IPS-15b (cell line): ENCODE measurements around the gene MMP28.
A peak's percentile ranks its signal among the peaks of the same experiment; 100 is the strongest.

Source experiments
- H3K27me3 ChIP-seq: one replicate; pipeline ENCODE4 v1.6.1; 2013; ENCODE audit warnings: low read length; ENCODE audit not compliant: control insufficient read depth, insufficient read depth
- H3K36me3 ChIP-seq: one replicate; pipeline ENCODE4 v1.6.1; 2013; ENCODE audit warnings: low read length; ENCODE audit not compliant: control insufficient read depth, insufficient read depth
- H3K4me1 ChIP-seq: one replicate; pipeline ENCODE4 v1.6.1; 2013; ENCODE audit warnings: mild to moderate bottlenecking, low read length; ENCODE audit not compliant: control insufficient read depth, insufficient read depth
- H3K4me3 ChIP-seq: one replicate; pipeline ENCODE4 v1.5.1; 2013; ENCODE audit warnings: low read depth, low read length
- H3K9ac ChIP-seq: one replicate; pipeline ENCODE4 v1.6.1; 2013; ENCODE audit warnings: low read depth, mild to moderate bottlenecking, low read length
- H3K9me3 ChIP-seq: one replicate; pipeline ENCODE4 v1.6.1; 2013; ENCODE audit warnings: mild to moderate bottlenecking, low read length; ENCODE audit not compliant: control insufficient read depth, insufficient read depth

MMP28 gene

GRCh38 chr17:35796942-35797341, 1.5 kb upstream of the MMP28 start:
- Histone ChIP-seq H3K9ac (no peak overlapping the region), H3K4me3 (no peak overlapping the region), H3K9me3 (no peaks in the 10 kb centered on the region), H3K36me3 (no peaks in the 10 kb centered on the region), H3K27me3 (peaks cover 66% of the 10 kb centered on the region), H3K4me1 (no peaks in the 10 kb centered on the region)

- H3K27me3 ChIP-seq = peaks cover 75% of the 10 kb centered on the region
- H3K4me1 ChIP-seq = no peaks in the 10 kb centered on the region
- no peaks in the 10 kb centered on the region for H3K9me3 ChIP-seq
- H3K36me3 ChIP-seq = no peaks in the 10 kb centered on the region
- peak overlapping the region; percentile 70 for H3K4me3 ChIP-seq
- no peak overlapping the region for H3K9ac ChIP-seq
Observed at GRCh38 chr17:35795871-35796265, 427 bp upstream of the MMP28 start.

GRCh38 chr17:35793257-35793656, 2.2 kb downstream of the MMP28 start:
- no peaks in the 10 kb centered on the region for H3K4me1 ChIP-seq
- H3K36me3 ChIP-seq = no peaks in the 10 kb centered on the region
- H3K27me3 ChIP-seq = peaks cover 69% of the 10 kb centered on the region
- H3K9me3 ChIP-seq = no peaks in the 10 kb centered on the region
- no peak overlapping the region for H3K4me3 ChIP-seq
- H3K9ac ChIP-seq = no peak overlapping the region

GRCh38 chr17:35791681-35792350, 3.6 kb downstream of the MMP28 start:
- H3K9me3 ChIP-seq = no peaks in the 10 kb centered on the region
- H3K27me3 ChIP-seq = peaks cover 54% of the 10 kb centered on the region
- no peak overlapping the region for H3K4me3 ChIP-seq
- no peaks in the 10 kb centered on the region for H3K4me1 ChIP-seq
- no peak overlapping the region for H3K9ac ChIP-seq
- H3K36me3 ChIP-seq = no peaks in the 10 kb centered on the region

- Histone ChIP-seq H3K9ac (no peak overlapping the region), H3K9me3 (no peaks in the 10 kb centered on the region), H3K4me1 (no peaks in the 10 kb centered on the region), H3K36me3 (no peaks in the 10 kb centered on the region), H3K27me3 (peaks cover 45% of the 10 kb centered on the region), H3K4me3 (no peak overlapping the region)
Observed at GRCh38 chr17:35790841-35791240, 4.6 kb downstream of the MMP28 start.

- no peaks in the 10 kb centered on the region for H3K36me3 ChIP-seq
- H3K4me1 ChIP-seq = no peaks in the 10 kb centered on the region
- no peak overlapping the region for H3K4me3 ChIP-seq
- H3K9me3 ChIP-seq = no peaks in the 10 kb centered on the region
- peaks cover 27% of the 10 kb centered on the region for H3K27me3 ChIP-seq
- H3K9ac ChIP-seq = no peak overlapping the region
Observed at GRCh38 chr17:35788477-35789368, 6.7 kb downstream of the MMP28 start.

- H3K4me3 ChIP-seq = no peak overlapping the region
- no peaks in the 10 kb centered on the region for H3K36me3 ChIP-seq
- H3K9me3 ChIP-seq = no peaks in the 10 kb centered on the region
- H3K9ac ChIP-seq = no peak overlapping the region
- peaks cover 9% of the 10 kb centered on the region for H3K27me3 ChIP-seq
- no peaks in the 10 kb centered on the region for H3K4me1 ChIP-seq
Observed at GRCh38 chr17:35786941-35787432, 8.5 kb downstream of the MMP28 start.

- Histone ChIP-seq H3K9ac (no peak overlapping the region), H3K27me3 (no peaks in the 10 kb centered on the region), H3K4me3 (no peak overlapping the region), H3K9me3 (no peaks in the 10 kb centered on the region), H3K36me3 (no peaks in the 10 kb centered on the region), H3K4me1 (no peaks in the 10 kb centered on the region)
Observed at GRCh38 chr17:35784895-35785294, 10.5 kb downstream of the MMP28 start.

- no peaks in the 10 kb centered on the region for H3K9me3 ChIP-seq
- H3K4me1 ChIP-seq = no peaks in the 10 kb centered on the region
- no peaks in the 10 kb centered on the region for H3K36me3 ChIP-seq
- H3K4me3 ChIP-seq = no peak overlapping the region
- no peaks in the 10 kb centered on the region for H3K27me3 ChIP-seq
- H3K9ac ChIP-seq = no peak overlapping the region
Observed at GRCh38 chr17:35780950-35781349, 14.5 kb downstream of the MMP28 start.

- no peak overlapping the region for H3K9ac ChIP-seq
- H3K27me3 ChIP-seq = no peaks in the 10 kb centered on the region
- H3K4me1 ChIP-seq = peaks cover 5% of the 10 kb centered on the region
- no peaks in the 10 kb centered on the region for H3K36me3 ChIP-seq
- no peaks in the 10 kb centered on the region for H3K9me3 ChIP-seq
- H3K4me3 ChIP-seq = no peak overlapping the region
Observed at GRCh38 chr17:35778641-35779196, 16.7 kb downstream of the MMP28 start.

GRCh38 chr17:35775583-35775982, 19.9 kb downstream of the MMP28 start:
- Histone ChIP-seq H3K4me3 (no peak overlapping the region), H3K36me3 (no peaks in the 10 kb centered on the region), H3K9me3 (no peaks in the 10 kb centered on the region), H3K4me1 (peaks cover 5% of the 10 kb centered on the region), H3K9ac (no peak overlapping the region), H3K27me3 (no peaks in the 10 kb centered on the region)
